ENCODE results near the gene KCNK4. TPM values are rescaled to one million over a fixed set of nuclear protein-coding genes. Genes with fewer than 3 reads are reported as not detected.
"Not testable (repeated sequence)": the region's sequence is repeated elsewhere in the genome, so short reads cannot be mapped to it uniquely, and the experiment has no call there.

Gene KCNK4
- total and polyA plus RNA-seq, 2 donors: 0.13 TPM; not detected in 1

GRCh38 chr11:64306876-64307622, 15.9 kb downstream of the KCNK4 start:
- Histone ChIP-seq H3K4me1 (ENCODE audit: insufficient read depth) (no peaks in the 10 kb centered on the region), H3K36me3 (ENCODE audit: insufficient read depth) (no peaks in the 10 kb centered on the region), H3K27ac (ENCODE audit: low read depth) (no peak overlapping the region), H3K4me3 (ENCODE audit: low read depth, low read length) (peak overlapping the region; percentile 73)
- 81% methylated on average over 15 of the region's 15 CpGs for WGBS
- no peak for DNase-seq (ENCODE audit: extremely low spot score)

DNA sequence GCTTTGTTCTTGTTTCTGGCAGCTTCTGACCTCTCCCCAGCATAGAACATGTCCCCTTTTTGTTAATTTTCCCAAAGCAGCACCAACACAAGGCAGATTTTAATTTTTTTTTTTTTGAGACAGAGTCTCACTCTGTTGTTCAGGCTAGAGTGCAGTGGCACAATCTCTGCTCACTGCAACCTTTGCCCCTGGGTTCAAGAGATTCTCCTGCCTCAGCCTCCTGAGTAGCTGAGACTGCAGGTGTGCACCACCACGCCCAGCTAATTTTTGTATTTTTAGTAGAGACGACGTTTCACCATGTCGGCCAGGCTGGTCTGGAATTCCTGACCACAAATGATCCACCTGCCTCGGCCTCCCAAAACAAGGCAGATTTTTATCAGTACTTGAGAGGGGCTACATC, 16.7 kb downstream of the KCNK4 start:
- not testable (repeated sequence) for H3K27ac ChIP-seq (ENCODE audit: low read depth); H3K4me1 ChIP-seq (ENCODE audit: insufficient read depth); DNase-seq (ENCODE audit: extremely low spot score); H3K36me3 ChIP-seq (ENCODE audit: insufficient read depth); H3K4me3 ChIP-seq (ENCODE audit: low read depth, low read length)
- WGBS: 96% methylated on average over 5 of the region's 5 CpGs

GRCh38 chr11:64312947-64313346, 21.8 kb downstream of the KCNK4 start:
- WGBS: 90% methylated on average over 10 of the region's 10 CpGs
- Histone ChIP-seq H3K27ac (ENCODE audit: low read depth) (no peak overlapping the region), H3K4me1 (ENCODE audit: insufficient read depth) (no peaks in the 10 kb centered on the region), H3K36me3 (ENCODE audit: insufficient read depth) (no peaks in the 10 kb centered on the region), H3K4me3 (ENCODE audit: low read depth, low read length) (no peak overlapping the region)
- no peak for DNase-seq (ENCODE audit: extremely low spot score)

GRCh38 chr11:64313491-64314145, 22.5 kb downstream of the KCNK4 start:
- Histone ChIP-seq H3K4me1 (ENCODE audit: insufficient read depth) (no peaks in the 10 kb centered on the region), H3K4me3 (ENCODE audit: low read depth, low read length) (no peak overlapping the region), H3K27ac (ENCODE audit: low read depth) (peak overlapping the region; percentile 55), H3K36me3 (ENCODE audit: insufficient read depth) (no peaks in the 10 kb centered on the region)
- no peak for DNase-seq (ENCODE audit: extremely low spot score)
- 66% methylated on average over 18 of the region's 18 CpGs for WGBS

DNA sequence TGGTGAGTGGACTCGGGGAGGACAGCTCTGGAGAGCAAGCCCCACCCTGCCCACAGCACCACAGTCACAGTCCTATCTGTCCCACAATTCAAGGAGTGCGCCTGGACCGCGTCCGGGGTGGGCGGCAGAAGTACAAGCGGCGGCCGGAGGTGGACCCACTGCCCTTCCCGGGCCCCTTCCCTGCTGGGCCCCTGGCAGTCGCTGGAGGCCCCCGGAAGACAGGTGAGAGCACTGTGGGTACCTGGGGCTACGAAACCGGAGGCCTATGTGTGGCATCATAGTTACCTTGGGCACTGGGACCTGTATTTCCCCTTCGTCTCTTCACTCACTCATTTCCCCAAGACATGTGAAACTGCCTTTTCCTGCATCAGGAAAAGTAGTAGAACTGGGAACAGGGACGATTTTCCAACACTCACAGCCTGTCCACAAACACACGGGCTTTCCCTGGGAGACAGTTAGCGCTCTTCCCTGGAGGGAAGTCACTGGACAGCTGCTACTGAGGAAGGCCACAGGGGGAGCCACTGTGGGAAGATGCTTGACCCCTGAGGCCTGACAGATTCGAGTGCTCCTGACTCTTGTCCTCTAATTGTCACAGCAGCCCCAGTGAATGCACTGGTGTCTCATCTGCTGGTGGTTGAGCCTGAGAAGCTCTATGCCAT, 23.2 kb downstream of the KCNK4 start:
- H3K4me3 ChIP-seq (ENCODE audit: low read depth, low read length): no peak overlapping the region
- no peaks in the 10 kb centered on the region for H3K36me3 ChIP-seq (ENCODE audit: insufficient read depth)
- DNase-seq (ENCODE audit: extremely low spot score): no peak
- WGBS: 76% methylated on average over 19 of the region's 19 CpGs
- peak overlapping the region; percentile 55 for H3K27ac ChIP-seq (ENCODE audit: low read depth)
- no peaks in the 10 kb centered on the region for H3K4me1 ChIP-seq (ENCODE audit: insufficient read depth)

DNA sequence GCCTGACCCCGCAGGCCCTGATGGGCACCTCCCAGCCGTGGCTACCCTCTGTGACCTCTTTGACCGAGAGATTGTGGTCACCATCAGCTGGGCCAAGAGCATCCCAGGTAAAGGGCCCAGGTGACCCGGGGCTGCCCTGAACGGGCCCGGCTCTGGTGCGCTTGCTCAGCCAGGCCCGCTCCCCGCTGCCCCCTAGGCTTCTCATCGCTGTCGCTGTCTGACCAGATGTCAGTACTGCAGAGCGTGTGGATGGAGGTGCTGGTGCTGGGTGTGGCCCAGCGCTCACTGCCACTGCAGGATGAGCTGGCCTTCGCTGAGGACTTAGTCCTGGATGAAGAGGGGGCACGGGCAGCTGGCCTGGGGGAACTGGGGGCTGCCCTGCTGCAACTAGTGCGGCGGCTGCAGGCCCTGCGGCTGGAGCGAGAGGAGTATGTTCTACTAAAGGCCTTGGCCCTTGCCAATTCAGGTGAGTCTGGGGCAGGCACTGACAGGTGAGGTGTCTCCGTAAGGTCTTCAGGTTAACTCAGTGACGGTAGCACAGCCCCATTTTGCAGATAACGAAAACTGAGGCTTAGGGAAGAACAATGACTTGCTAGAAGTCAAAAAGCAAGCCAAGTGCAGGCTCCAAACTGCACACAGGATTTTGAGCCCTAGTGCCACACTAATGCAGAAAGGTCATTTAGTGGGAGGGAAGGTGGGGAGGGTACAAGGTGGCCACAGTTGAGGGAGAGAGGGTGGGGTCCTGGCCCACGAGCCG, 23.9 kb downstream of the KCNK4 start:
- no peak overlapping the region for H3K27ac ChIP-seq (ENCODE audit: low read depth)
- WGBS: 87% methylated on average over 24 of the region's 24 CpGs
- no peak for DNase-seq (ENCODE audit: extremely low spot score)
- H3K4me3 ChIP-seq (ENCODE audit: low read depth, low read length): no peak overlapping the region
- H3K4me1 ChIP-seq (ENCODE audit: insufficient read depth): no peaks in the 10 kb centered on the region
- H3K36me3 ChIP-seq (ENCODE audit: insufficient read depth): no peaks in the 10 kb centered on the region

DNA sequence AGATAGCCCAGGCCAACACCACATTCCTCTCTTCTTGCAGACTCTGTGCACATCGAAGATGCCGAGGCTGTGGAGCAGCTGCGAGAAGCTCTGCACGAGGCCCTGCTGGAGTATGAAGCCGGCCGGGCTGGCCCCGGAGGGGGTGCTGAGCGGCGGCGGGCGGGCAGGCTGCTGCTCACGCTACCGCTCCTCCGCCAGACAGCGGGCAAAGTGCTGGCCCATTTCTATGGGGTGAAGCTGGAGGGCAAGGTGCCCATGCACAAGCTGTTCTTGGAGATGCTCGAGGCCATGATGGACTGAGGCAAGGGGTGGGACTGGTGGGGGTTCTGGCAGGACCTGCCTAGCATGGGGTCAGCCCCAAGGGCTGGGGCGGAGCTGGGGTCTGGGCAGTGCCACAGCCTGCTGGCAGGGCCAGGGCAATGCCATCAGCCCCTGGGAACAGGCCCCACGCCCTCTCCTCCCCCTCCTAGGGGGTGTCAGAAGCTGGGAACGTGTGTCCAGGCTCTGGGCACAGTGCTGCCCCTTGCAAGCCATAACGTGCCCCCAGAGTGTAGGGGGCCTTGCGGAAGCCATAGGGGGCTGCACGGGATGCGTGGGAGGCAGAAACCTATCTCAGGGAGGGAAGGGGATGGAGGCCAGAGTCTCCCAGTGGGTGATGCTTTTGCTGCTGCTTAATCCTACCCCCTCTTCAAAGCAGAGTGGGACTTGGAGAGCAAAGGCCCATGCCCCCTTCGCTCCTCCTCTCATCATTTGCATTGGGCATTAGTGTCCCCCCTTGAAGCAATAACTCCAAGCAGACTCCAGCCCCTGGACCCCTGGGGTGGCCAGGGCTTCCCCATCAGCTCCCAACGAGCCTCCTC, 24.8 kb downstream of the KCNK4 start:
- not testable (repeated sequence) for DNase-seq (ENCODE audit: extremely low spot score); H3K36me3 ChIP-seq (ENCODE audit: insufficient read depth); H3K4me1 ChIP-seq (ENCODE audit: insufficient read depth); H3K27ac ChIP-seq (ENCODE audit: low read depth); H3K4me3 ChIP-seq (ENCODE audit: low read depth, low read length)
- 75% methylated on average over 25 of the region's 25 CpGs for WGBS

DNA sequence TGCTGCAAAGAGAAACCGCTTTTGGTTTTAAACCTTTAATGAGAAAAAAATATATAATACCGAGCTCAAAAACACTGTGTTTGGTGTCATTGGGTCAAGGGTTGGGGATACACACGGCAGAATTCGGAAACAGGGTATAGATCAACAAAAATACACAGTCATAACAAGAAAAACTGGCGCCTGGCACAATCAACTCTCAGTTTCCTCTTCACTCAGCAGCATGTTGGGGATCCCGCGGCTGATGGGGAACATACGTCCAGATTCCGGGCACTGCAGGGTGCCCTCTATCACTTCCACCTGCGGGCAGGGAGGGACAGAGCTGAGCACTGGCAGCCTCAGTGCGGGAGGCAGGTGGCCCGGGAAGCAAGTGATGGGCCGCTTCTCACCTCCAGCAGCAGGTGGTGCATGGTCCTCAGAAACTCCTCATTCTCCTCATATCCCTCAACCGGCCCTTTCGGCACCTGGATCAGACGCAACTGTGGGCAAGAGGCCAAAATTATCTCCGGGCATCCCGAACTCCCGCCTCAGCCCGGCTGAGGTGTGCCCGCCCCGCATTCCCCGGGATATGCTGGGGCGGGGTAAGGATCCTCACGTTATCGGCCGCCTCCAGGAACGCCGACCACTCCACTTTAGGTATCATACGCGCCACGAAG, 25.7 kb downstream of the KCNK4 start:
- no peaks in the 10 kb centered on the region for H3K4me1 ChIP-seq (ENCODE audit: insufficient read depth)
- H3K4me3 ChIP-seq (ENCODE audit: low read depth, low read length): peak overlapping the region; percentile 74
- DNase-seq (ENCODE audit: extremely low spot score): no peak
- 7% methylated on average over 32 of the region's 32 CpGs for WGBS
- H3K27ac ChIP-seq (ENCODE audit: low read depth): peak overlapping the region; percentile 97
- H3K36me3 ChIP-seq (ENCODE audit: insufficient read depth): peaks cover 2% of the 10 kb centered on the region

- H3K36me3 ChIP-seq (ENCODE audit: insufficient read depth): peaks cover 2% of the 10 kb centered on the region
- no peaks in the 10 kb centered on the region for H3K4me1 ChIP-seq (ENCODE audit: insufficient read depth)
- under 1% methylated on average over 43 of the region's 43 CpGs for WGBS
- peak within 1 kb of the TSS; percentile 74 for H3K4me3 ChIP-seq (ENCODE audit: low read depth, low read length)
- DNase-seq (ENCODE audit: extremely low spot score): peak; percentile 98
- H3K27ac ChIP-seq (ENCODE audit: low read depth): peak within 1 kb of the TSS; percentile 97
Observed at GRCh38 chr11:64317325-64317960, 26.3 kb downstream of the KCNK4 start, which contains the start of gene TRMT112. Gene TRMT112 (minus strand): TSS chr11:64317559. CDS start chr11:64317526, 33 bp downstream.

DNA sequence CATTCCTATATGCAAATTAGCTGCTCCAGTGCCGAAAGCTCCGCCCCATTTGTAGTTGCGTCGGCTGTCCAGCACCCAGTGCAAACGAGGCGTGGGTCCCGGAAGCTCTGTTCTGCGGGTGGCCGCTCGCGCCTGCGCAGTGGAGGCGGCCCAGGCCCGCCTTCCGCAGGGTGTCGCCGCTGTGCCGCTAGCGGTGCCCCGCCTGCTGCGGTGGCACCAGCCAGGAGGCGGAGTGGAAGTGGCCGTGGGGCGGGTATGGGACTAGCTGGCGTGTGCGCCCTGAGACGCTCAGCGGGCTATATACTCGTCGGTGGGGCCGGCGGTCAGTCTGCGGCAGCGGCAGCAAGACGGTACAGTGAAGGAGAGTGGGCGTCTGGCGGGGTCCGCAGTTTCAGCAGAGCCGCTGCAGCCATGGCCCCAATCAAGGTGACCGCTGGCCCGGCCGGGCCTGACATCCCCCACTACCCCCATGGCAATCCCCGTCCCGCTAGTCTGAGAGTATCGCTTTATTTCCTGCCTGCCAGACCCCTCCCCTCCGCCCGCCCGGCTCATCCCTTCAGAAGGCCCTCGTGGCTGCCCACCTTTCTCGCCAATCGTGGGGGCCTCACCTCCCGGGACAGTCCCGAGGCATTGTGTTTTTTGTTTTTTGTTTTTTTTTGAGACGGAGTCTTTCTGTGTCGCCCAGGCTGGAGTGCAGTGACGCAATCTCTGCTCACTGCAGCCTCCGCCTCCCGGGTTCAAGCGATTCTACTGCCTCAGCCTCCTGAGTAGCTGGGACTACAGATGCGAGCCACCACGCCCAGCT, 27.1 kb downstream of the KCNK4 start, which contains the start of gene PRDX5:
Gene PRDX5 (plus strand): TSS at position 161 of the 805 bp plus-strand sequence. CDS start 95 bp downstream, at position 256.
- Histone ChIP-seq H3K27ac (ENCODE audit: low read depth) (peak within 1 kb of the TSS; percentile 97), H3K4me1 (ENCODE audit: insufficient read depth) (no peaks in the 10 kb centered on the region), H3K36me3 (ENCODE audit: insufficient read depth) (peaks cover 2% of the 10 kb centered on the region), H3K4me3 (ENCODE audit: low read depth, low read length) (peak within 1 kb of the TSS; percentile 74)
- DNase-seq (ENCODE audit: extremely low spot score): peak; percentile 93
- under 1% methylated on average over 61 of the region's 61 CpGs for WGBS
